Activated gamma-delta T cell (primary cell): ENCODE data around the gene GRIK5.

ENCODE experiments used
- DNase-seq: peaks from one replicate; lab custom pipeline; 2025; lab: John Stamatoyannopoulos, UW

Gene GRIK5

DNA sequence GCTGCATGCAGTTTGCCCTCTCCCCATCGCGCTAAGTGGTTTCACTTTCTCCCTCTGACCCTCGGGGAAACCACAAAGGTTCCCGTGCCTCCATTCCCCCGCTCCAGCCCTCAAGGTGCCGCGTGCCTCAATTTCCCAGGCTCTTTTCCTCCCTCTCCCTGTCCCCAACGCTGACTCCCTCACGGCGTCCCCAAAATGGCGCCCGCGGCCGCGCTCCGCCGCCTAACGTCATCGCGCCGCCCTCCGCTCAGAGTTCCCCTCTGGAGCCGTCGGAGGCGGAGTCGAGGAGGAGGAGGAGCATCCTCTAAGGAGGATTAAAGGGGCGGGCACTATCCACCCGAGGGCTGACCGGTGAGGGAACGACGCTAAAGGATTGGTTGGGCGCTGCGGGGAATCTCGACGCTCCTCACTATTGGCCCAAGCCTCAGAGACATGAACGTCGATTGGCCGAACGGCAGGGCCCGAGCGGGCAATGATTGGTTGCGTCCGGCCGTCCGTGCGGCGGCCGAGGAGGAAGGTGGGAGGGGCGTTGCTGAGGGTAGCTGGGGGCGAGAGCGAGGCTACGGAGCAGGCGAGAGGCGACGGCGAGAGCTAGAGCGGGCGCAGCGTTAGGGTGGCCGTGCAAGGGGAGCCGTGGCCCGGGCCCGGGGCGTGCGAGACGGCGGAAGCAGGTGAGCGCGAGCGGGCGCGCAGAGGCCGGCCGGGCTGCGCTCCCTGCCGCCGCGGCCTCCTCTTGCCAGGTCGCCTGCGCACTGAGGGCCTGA lies 5.8 kb upstream of the GRIK5 start, which contains the start of gene ZNF574:
ZNF574 (plus strand) TSS at position 551 of the 764 bp plus-strand sequence. CDS start 2,441 bp downstream, outside the sequence.
- DNase-seq: peak; percentile 90

DNA sequence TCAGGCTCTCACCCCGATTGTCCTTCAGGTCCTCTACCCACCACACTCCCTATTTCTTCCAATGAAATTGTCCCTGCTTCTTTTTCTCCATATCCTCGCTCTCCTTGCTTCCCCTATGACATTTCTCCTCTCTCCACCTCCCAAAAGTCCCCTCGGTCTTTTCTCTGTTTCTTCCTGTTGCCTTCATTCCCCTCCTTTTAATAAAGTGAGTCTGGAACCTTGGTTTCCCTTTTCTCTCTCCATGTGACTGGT lies 5.3 kb upstream of the GRIK5 start:
- DNase-seq: no peak

DNA sequence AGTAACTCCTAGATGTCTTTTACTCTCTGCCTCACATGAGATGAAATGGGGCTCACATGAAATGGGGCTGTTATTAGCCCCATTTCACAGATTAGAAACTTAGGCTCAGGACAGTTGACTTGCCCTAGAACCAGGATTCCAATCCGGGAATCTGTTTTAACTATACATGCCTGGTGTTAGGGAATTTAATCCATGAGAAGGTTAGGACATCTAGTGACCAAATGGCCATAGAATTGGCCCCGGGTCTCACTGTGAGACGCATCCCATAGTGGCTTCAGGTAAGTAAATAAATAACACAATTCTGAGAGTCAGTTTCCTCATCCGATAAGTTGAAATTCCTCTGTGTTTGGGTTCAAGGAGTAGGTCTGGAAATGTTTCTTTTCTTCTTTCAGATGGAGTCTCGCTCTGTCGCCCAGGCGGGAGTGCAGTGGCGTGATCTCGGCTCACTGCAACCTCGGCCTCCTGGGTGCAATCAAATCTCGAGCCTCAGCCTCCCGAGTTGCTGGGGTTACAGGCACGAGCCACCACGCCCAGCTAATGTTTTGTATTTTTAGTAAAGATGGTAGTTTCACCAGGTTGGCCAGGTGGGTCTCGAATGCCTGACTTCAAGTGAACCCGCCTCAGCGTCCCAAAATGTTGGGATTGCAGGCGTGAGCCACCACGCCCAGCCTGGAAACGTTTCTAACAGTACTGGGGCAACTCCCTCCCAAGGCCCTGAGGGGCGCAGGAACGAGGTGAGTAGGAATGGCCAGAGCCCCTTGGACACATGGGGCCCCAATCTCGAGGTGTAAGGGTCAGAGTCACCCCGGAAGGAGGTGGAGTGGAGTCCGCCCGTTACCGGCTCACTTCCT lies 4.7 kb upstream of the GRIK5 start:
- DNase-seq: no peak

DNA sequence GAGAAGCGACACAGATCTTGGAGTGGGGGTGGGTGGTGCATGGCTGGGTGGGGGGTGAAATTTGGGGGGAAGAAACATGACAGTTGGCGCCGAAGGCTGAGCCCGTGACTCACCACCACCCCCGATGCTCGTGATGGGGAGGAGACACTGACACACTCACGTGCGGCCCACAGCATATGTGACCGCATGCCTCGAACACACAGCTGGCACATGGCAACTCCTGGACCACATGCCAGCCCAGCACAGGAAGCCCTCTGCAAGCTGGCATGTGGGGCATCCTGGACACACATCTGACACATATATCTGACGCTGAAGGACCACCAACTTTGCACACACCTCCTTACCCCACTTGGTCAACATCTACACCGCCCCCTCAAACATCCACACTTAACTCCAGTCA lies 1.2 kb upstream of the GRIK5 start:
- no peak for DNase-seq

DNA sequence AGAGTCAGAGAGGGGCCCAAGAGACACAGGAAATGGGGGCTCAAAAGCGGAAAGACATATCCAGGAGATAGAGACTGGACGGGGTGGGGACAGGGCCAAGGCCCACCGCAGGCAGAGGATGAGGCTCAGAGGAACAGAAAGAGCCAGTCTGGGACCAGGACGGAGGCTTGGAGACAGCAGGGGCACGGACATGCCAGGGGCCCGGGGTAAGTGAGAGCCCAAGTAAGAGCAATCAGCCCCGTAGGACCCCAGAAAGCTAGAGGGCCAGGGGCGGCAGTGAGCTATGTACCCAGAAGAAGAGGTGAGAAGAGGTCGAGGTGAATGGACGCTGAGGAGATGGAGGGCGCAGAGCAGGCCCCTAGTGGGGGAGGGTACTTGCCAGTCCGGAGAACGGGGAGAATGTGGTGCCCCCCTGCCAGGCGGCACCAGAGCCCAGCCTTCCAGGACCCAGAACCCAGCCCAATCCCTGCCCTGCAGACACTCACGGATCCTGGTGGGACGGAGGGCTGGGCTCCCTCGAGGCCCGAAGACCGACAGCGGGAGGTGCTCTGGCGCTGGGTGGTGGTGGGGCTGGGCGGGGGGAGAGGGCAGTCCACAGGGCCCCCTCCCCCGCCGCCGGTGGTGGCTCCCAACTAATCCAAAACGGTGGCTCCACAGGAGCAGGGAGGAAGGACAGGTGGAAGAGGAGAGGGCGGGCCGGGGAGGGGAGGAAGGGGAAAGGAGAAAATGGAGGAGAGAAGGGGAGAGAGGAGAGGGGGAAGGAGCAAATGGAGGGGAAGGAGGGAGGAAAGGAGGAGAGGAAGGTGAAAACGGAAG lies 1.0 kb downstream of the GRIK5 start:
- no peak for DNase-seq

DNA sequence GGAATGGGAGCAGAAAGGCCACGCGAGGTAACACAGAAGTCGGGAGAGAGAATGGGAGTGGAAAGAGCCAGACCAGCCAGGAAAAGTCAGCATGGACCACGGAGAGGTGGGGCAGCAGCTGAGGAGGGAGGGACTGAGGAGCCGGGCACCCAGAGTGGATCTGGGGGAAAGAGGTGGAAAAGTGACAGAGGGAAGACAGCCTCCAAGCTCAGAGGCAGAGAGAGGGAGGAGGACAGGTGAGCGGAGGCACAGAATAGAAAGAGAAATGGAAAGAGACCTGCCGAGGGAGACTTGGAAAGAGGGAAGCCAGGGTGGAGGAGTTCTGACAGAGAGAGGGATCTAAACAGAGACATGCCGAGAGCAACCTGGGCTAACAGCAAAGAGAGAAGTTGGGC lies 1.6 kb downstream of the GRIK5 start:
- no peak for DNase-seq

DNA sequence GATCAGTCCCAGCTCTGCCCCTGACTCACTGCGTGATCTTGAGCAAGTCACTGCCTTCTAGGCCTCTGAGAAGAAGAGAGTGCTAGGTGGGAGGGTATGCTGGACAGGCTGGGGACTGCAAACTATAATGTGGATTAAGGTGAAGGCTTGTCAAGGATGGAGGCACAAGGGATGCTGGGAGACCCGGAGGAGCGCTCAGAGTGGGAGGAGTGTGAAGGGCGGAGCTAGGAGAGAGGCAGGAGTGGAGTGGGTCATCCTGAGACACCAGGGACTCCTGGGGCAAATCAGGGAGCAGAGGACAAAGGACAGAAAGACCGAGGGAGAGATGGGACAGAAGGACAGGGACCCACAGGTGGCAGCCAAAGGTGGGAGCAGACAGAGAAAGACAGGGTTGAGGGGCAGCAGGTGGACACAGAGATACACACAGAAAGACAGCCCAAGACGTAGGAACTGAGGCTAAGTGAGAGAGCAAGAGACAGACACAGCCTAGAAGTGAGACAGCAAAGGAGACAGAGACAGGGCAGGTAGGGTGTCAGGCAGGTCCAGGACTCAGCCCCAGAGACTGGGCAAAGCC lies 2.6 kb downstream of the GRIK5 start:
- no peak for DNase-seq

DNA sequence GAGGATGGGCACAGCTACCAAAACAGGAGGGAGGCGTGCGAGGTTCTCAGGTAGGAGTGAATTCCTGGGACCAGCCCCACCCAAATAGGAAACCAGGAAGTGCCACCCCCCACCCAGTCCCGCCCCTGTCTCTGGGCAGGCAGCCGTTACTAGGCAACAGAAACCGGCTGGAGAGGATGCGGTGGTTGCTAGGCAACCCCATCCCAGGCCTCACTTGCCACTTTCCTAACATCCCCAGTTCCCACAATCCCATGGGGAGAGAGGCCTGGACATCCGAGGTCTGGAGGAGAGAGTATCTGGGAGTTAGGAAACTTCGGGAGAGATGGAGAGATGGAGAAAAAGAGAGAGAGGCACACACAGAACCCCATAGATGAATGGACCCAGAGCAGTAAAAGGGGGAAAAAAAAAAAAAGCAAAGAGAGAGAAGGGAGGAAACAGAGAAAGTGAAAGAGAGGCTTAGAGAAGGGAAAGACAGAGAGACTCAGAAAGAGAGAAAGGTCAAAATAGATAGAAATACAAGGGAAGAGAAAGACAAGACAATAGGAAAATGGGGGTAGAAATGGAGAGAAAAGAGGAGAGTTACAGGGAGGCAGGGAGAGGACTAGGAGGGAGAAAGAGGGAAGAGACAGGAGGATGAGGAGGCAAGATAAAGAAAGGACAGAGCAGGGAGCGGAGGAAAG lies 3.8 kb downstream of the GRIK5 start:
- DNase-seq: no peak

DNA sequence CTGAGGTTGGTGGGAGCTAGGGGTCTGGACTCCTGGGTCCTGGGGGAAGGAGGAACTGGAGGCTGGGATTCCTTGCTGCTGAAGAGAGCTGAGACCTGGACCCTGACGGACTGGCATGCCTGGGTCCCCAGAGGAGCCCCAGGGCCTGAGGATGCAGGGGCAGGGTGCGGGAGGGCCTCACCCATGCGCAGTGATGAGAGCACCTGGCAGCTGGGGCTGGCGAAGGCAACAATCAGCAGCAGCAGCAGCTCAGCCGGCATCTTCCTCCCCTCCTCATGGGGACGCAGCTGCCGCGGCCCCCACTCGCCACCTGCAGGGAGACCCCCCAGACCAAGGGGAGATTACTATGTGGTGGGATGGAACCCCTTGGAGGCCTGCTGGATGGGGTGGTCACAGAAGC lies 4.5 kb downstream of the GRIK5 start:
- DNase-seq: no peak

DNA sequence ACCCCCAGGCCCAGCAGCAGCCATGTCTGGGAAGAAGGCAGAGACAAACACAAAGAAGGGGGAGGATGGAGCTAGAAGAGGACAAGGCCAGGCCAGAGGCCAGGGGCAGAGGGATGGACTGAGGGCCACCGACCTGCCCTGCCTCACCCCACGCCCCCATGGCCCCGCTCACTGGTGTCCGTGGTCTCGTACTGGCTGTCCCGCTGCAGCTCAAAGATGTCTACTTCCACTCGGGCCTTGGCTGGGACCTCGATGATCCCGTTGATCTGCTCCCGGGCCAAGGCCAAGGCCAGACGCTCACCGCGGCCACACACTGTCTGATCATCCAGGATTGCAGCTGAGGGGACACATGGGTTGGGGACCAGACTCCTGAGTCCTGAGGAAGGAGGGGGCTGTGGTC lies 5.0 kb downstream of the GRIK5 start:
- no peak for DNase-seq

DNA sequence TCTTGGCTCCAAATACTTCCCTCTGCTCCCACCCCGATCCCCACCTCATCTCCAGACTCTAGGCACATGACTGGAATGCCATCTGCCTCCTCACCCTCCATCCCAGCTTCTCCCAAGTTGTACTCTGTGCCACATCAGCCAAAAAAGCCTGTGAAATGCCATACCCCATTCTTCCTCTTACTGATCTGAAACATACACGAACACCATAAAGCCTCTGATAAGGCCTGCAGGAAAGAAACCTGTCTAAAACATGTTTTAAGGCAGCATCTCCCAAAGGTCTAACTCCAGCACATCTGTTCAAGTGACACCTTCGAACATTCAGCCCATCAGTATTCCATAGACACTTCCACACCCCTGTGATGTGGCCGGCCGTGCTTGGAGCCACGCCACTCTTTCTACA lies 5.6 kb downstream of the GRIK5 start:
- DNase-seq: no peak

DNA sequence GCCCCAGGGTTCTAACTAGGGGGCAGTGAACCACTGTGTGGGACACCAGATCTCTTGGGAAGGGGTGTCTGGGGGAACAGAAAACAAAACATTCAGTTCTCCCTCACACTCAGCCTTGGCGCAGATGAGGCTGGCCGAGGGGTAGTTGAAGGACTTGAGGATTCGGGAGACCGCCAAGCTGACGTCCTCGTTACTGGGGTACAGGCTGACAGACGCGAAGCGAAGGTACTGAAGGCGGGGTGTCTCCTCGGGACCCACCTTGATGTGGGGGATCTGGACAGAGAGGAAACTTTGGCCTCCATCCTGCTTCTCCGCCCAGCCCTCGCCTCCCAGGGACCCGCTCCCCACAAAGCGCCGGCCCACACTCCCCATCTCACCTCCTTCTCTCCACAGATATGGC lies 7.6 kb downstream of the GRIK5 start:
- DNase-seq: no peak

DNA sequence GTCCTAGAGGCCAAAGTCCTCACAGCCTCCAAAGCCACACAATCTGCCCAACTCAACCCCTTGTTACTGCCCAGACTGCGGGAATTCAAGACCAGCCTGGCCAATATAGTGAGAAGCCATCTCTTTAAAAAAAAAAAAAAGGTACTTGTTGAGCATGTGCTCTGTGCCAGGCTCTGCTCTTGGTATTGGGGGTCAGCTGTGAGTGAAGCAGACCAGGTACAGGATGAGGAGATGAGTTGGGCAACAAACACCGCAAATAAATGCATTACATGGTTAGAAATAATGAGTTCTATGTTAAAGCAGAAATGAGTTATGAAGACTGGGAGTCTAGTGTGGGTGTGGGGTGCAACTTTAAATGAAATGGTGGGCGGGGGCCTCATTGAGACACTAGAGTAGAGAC lies 9.9 kb downstream of the GRIK5 start:
- DNase-seq: no peak

DNA sequence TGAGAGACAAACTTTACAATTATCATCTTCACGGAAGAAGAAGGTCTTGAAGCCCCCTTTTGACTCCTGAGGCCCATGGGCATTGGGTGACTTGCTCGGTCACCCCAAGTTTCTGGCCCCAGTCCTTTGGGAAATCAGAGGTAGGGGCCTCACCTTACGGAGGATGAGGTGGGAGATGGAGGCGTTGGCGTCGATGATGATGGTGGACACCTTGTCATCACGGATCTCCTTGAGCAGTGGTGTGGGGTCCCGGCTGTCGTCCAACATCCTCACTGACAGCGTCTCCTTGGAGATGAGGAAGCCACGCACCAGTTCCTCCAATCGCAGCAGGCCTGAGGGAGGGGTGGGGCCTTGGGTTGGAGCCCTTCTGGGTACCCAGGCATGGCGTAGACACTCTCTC lies 10.8 kb downstream of the GRIK5 start:
- no peak for DNase-seq

DNA sequence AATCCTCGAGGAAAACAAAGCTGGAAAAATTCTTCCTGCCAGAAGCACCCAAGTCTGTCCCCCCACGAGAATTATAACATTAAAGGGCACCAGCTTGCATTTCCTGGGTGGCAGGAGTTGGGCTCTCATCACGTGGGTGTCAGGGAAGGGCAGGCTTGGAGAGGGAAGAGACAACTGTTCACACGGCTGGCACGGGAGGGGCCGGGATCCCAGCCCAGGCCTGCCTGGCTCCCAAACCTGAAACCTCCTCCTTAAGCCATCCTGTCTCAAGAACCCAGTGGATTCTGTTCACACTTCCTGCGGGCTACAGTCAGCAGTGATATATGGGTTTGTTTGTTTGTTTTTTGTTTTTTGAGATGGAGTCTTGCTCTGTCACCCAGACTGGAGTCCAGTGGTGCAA lies 12.2 kb downstream of the GRIK5 start:
- DNase-seq: no peak

DNA sequence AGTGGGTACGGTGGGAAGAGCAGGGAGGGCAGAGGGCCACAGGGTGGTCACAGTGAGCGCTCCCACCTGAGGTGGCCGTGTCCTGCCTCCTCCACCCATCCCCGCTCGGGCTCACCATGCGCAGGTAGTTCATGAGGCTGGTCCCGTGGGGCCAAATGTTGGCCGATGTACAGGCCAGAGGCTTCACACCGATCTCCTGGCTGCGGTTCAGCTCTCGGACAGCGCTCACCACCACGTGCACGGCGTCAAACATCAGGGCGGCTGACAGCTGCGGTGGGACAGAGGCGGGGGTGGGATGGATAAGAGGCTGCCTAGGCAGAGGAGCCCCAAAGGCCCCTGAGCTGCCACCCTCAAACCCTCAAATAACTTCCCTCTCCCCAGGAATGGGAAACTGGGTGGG lies 15.8 kb downstream of the GRIK5 start:
- no peak for DNase-seq

DNA sequence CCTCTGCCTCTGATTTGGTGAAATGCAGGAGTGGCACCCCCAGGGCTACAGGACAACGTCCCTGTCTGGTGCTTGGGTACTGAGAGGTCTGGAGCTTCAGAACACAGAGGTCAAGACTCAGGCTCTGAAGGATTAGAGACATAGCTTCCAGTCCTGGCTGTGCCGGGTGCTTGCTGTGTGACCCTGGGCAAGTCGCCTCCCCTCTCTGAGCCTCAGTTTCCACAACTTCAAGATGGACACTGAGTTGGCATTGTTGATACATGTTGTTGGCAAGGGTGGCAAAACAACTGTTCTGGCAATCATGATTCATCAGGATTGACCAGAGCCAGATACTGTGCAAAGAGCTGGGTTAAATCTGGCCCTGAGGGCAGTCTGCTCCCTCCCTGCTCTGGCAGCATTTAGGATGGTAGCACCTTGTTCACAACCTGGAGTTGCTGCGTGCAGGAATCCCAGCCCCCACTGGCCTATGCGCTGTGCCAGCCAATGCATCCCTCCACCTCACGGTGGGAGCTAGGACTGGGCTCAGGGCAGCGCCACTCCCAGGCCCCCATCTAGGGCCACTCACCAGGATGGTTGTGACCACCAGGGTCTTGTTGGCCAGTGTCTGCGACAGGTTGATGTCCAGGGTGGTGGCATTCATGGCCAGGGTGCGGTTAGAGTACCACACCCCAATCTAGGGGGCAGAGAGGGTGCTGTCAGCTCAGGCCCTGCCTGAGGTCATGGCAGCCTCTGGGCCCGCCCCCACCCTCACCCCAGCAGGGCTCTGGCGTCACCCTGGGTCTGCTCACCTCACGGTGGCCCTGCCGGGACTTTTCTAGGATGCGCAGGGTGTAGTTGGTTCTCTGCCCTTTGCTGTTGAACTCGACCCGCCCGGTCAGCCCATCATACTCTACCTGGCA lies 16.7 kb downstream of the GRIK5 start:
- no peak for DNase-seq

DNA sequence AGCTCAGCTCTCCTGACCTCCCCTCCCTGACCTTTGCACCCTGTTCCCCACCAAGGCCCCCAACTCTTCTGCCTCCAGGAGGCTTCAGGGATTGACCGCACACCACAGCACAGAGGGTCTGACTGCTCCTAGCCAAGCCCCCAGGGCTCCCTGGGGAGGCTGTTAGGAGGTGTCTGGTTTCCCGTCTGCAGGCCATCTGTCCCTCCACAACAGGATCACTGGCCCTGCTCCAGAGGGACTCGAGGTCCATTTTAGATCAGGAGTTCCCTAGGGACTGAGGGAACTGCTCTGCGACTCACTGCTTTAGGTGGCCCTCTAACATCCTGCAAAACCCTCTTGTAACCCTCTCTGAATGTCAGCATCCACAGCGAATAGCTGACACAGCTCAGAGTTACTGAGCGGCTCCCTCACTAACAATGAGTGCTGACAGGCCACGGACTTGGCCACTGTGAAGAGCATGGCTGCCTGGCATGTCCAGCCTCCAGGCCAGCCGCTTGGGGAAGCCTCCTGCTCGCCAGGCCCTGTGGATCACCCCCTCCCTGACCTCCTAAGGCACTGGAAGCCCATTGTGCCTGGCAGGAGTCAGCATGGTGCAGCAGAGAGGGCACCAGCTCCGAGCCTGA lies 17.7 kb downstream of the GRIK5 start:
- DNase-seq: no peak

DNA sequence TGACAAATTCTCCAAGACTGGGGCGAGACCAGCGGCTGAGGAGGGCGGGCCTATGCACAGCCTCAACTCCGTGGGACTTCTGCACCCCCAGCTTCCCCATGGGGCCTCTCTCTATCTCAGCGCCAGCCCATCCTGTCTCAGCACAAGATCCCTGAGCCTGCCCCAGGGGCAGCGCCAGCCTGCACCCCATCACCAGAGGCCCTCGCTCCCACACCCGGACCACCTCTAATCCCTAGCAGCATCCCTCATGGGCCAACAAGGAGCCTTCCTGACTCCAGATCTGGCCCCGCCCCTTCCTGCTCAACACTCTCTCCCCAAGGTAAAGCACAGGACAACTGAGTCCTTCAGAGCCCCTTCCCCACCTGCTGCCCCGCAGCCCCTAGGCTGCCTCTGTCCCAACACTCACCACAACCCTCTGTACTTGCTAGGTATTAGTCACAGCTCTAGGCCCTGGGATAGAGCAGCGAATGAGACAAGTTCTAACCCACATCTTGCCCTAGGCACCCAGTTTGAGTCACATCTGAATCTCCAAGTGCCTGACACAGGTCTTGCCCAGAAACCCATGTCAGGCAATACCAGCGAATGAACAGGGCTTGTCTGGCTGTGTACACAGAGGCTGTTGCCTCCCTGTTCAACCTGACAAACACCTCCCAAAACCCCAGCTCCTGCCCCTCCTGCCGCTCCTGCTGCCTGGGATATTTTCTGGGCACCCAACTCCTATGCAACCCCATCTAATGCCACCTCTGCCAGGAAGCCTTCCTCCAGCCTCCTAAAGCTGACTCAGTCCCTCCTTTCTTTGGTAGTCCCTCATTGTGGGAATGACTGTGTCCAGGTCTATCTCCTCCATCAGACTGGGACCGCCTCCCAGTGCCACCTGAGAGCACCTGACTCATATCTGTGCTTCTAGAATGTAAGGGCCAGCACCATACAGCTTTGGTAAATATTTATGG lies 18.6 kb downstream of the GRIK5 start:
- DNase-seq: no peak
